Neuronal stem cell (in vitro differentiated cells): Measurements from ENCODE around the gene COL6A1.
"Not testable (repeated sequence)": the region's sequence is repeated elsewhere in the genome, so short reads cannot be mapped to it uniquely, and the experiment has no call there.

Experiments
- DNase-seq: peaks from one replicate; pipeline ENCODE4 v3.0.0-alpha.2; 2013; ENCODE audit warnings: low spot score
- H2AFZ ChIP-seq: one replicate; pipeline ENCODE4 v1.6.1; 2013; ENCODE audit warnings: mild to moderate bottlenecking, low read length, inconsistent platforms
- H2AK5ac ChIP-seq: 2 replicates; pipeline ENCODE4 v1.6.1; 2013; ENCODE audit warnings: low read depth, mild to moderate bottlenecking, inconsistent platforms, low read length, moderate library complexity, mixed read lengths
- H2BK120ac ChIP-seq: 2 replicates; pipeline ENCODE4 v1.6.1; 2013; ENCODE audit warnings: low read depth, mild to moderate bottlenecking, inconsistent platforms, low read length, moderate library complexity, mixed read lengths
- H2BK12ac ChIP-seq: one replicate; pipeline ENCODE4 v1.6.1; 2013; ENCODE audit warnings: low read length, inconsistent platforms
- H2BK15ac ChIP-seq: 2 replicates; pipeline ENCODE4 v1.6.1; 2013; ENCODE audit warnings: mild to moderate bottlenecking, low read length, inconsistent platforms, mixed read lengths
- H2BK5ac ChIP-seq: one replicate; pipeline ENCODE4 v1.6.1; 2013; ENCODE audit warnings: inconsistent platforms, mild to moderate bottlenecking, low read length, moderate library complexity
- H3K14ac ChIP-seq: one replicate; pipeline ENCODE4 v1.6.1; 2013; ENCODE audit warnings: low read length, inconsistent platforms
- H3K18ac ChIP-seq: 2 replicates; pipeline ENCODE4 v1.6.1; 2013; ENCODE audit warnings: low read length, inconsistent platforms
- H3K23ac ChIP-seq: 2 replicates; pipeline ENCODE4 v1.6.1; 2013; ENCODE audit warnings: low read depth, mild to moderate bottlenecking, mixed read lengths, low read length, inconsistent platforms; ENCODE audit not compliant: poor library complexity
- H3K27ac ChIP-seq: replicated peaks from 3 replicates; pipeline ENCODE4 v1.5.1; 2013; ENCODE audit warnings: low read length, inconsistent platforms
- H3K27me3 ChIP-seq, 3 experiments: 2 replicates each; pipeline ENCODE4 v1.6.1; 2013; ENCODE audit warnings: low read length in 3 of 3, mild to moderate bottlenecking in 2 of 3, inconsistent platforms in 1 of 3, low read depth in 1 of 3, mixed read lengths in 1 of 3, moderate library complexity in 1 of 3; ENCODE audit not compliant: control insufficient read depth in 3 of 3, insufficient read depth in 3 of 3
- H3K36me3 ChIP-seq, 2 donors: replicated peaks in 1 of 2; 2 replicates each; pipeline ENCODE4 v1.6.1; 2013; ENCODE audit warnings: low read length in 2 of 2; ENCODE audit not compliant: control insufficient read depth in 2 of 2, insufficient read depth in 2 of 2
- H3K4ac ChIP-seq: 2 replicates; pipeline ENCODE4 v1.6.1; 2013; ENCODE audit warnings: inconsistent platforms, mild to moderate bottlenecking, low read length, moderate library complexity
- H3K4me1 ChIP-seq, 2 donors: 1 replicate in 1 of 2; 2 replicates in 1 of 2; pipeline ENCODE4 v1.6.1; 2013; ENCODE audit warnings: low read length in 2 of 2, low read depth in 1 of 2; ENCODE audit not compliant: control insufficient read depth in 2 of 2, insufficient read depth in 1 of 2
- H3K4me2 ChIP-seq: one replicate; pipeline ENCODE4 v1.6.1; 2013; ENCODE audit warnings: mild to moderate bottlenecking, low read length, inconsistent platforms; ENCODE audit not compliant: insufficient read depth, poor library complexity, severe bottlenecking
- H3K4me3 ChIP-seq, 2 donors: 2 replicates each; pipeline ENCODE4 v1.5.1; 2013; ENCODE audit warnings: low read length in 2 of 2, mild to moderate bottlenecking in 2 of 2, inconsistent platforms in 1 of 2, moderate library complexity in 1 of 2
- H3K79me1 ChIP-seq: one replicate; pipeline ENCODE4 v1.6.1; 2013; ENCODE audit warnings: low read depth, mild to moderate bottlenecking, inconsistent platforms, low read length, moderate library complexity
- H3K9ac ChIP-seq: one replicate; pipeline ENCODE4 v1.6.1; 2013; ENCODE audit warnings: mild to moderate bottlenecking, low read depth, low read length, inconsistent platforms; ENCODE audit not compliant: poor library complexity
- H3K9me3 ChIP-seq, 2 donors: replicated peaks in 1 of 2; 2 replicates each; pipeline versions ENCODE3 to v1.6.1; 2013; ENCODE audit warnings: low read length in 2 of 2, mild to moderate bottlenecking in 2 of 2, inconsistent platforms in 1 of 2, low read depth in 1 of 2, mixed read lengths in 1 of 2, moderate library complexity in 1 of 2; ENCODE audit not compliant: control insufficient read depth in 2 of 2, insufficient read depth in 1 of 2
- H4K8ac ChIP-seq: one replicate; pipeline ENCODE4 v1.6.1; 2013; ENCODE audit warnings: low read depth, mild to moderate bottlenecking, inconsistent platforms, low read length, moderate library complexity
- H4K91ac ChIP-seq: one replicate; pipeline ENCODE4 v1.6.1; 2013; ENCODE audit warnings: low read length, low read depth, mild to moderate bottlenecking, inconsistent platforms; ENCODE audit not compliant: poor library complexity
- WGBS, 2 donors: extraction: QIAGEN DNeasy Blood & Tissue Kit; methylation state at CpG; one replicate each; pipeline ENCODE4 v1.1.7; 2013; ENCODE audit warnings: missing lambda C conversion rate in 2 of 2, mixed read lengths in 1 of 2; ENCODE audit not compliant: insufficient read length in 2 of 2, insufficient replicate concordance in 1 of 2; ENCODE audit errors: extremely low coverage in 2 of 2; 5-methylcytosine and 5-hydroxymethylcytosine counted together

COL6A1 gene

GRCh38 chr21:46005894-46006546 is 24.4 kb downstream of the COL6A1 start:
- H3K4me2 ChIP-seq, H3K9me3 ChIP-seq, H3K4ac ChIP-seq, H2BK15ac ChIP-seq, H3K14ac ChIP-seq, H3K27ac ChIP-seq, H2BK5ac ChIP-seq, H2AK5ac ChIP-seq, H3K4me3 ChIP-seq, H2AFZ ChIP-seq, H3K4me1 ChIP-seq, H3K79me1 ChIP-seq, H4K91ac ChIP-seq, H3K9ac ChIP-seq, H3K27me3 ChIP-seq, H2BK120ac ChIP-seq, DNase-seq, H4K8ac ChIP-seq, H3K23ac ChIP-seq, H2BK12ac ChIP-seq: not testable (repeated sequence)
- H3K18ac ChIP-seq, result peak overlapping the region; percentile 59
- H3K36me3 ChIP-seq, result peaks cover 0 to 13% of the 10 kb centered on the region in 2 donors
- WGBS, 2 donors, result no CpG with 5 or more reads among the region's 64 CpGs

- Histone ChIP-seq H2BK12ac (no peak overlapping the region), H3K14ac (no peak overlapping the region), H3K79me1 (no peaks in the 10 kb centered on the region), H3K27ac (no peak overlapping the region), H3K9me3 (no peaks in the 10 kb centered on the region), H3K4ac (no peak overlapping the region), H2AFZ (no peak overlapping the region), H2BK15ac (peak overlapping the region; percentile 49), H3K4me2 (no peak overlapping the region), H3K23ac (no peak overlapping the region), H2AK5ac (peak overlapping the region; percentile 52), H3K18ac (peak overlapping the region; percentile 59), H3K4me3 (no peak overlapping the region), H3K27me3 (no peaks in the 10 kb centered on the region), H2BK5ac (no peak overlapping the region), H4K91ac (no peak overlapping the region), H3K9ac (no peak overlapping the region), H2BK120ac (no peak overlapping the region), H4K8ac (no peak overlapping the region), H3K36me3 (peaks cover 0 to 6% of the 10 kb centered on the region in 2 donors), H3K4me1 (no peaks in the 10 kb centered on the region)
- no CpG with 5 or more reads among the region's 40 CpGs for WGBS, 2 donors
- DNase-seq, result no peak
Measured at GRCh38 chr21:46006547-46007491, 25.2 kb downstream of the COL6A1 start.

GRCh38 chr21:46007492-46007868 is 25.9 kb downstream of the COL6A1 start:
- Histone ChIP-seq H3K79me1 (no peaks in the 10 kb centered on the region), H2AFZ (no peak overlapping the region), H3K36me3 (peaks cover 0 to under 1% of the 10 kb centered on the region in 2 donors), H3K4me2 (no peak overlapping the region), H3K14ac (no peak overlapping the region), H3K4me3 (no peak overlapping the region), H3K4me1 (no peaks in the 10 kb centered on the region), H3K27me3 (no peaks in the 10 kb centered on the region), H4K91ac (no peak overlapping the region), H3K4ac (no peak overlapping the region), H3K18ac (no peak overlapping the region), H2BK12ac (no peak overlapping the region), H3K9me3 (no peaks in the 10 kb centered on the region), H3K23ac (no peak overlapping the region), H2BK15ac (no peak overlapping the region), H3K27ac (no peak overlapping the region), H3K9ac (no peak overlapping the region), H2BK5ac (no peak overlapping the region), H4K8ac (no peak overlapping the region), H2BK120ac (no peak overlapping the region), H2AK5ac (no peak overlapping the region)
- no peak for DNase-seq
- WGBS, 2 donors, result no CpG with 5 or more reads among the region's 4 CpGs

- Histone ChIP-seq H2AFZ (no peak overlapping the region), H3K4ac (peak overlapping the region; percentile 66), H3K36me3 (no peaks in the 10 kb centered on the region), H4K8ac (no peak overlapping the region), H3K9ac (no peak overlapping the region), H4K91ac (no peak overlapping the region), H3K27me3 (no peaks in the 10 kb centered on the region), H3K18ac (no peak overlapping the region), H3K27ac (no peak overlapping the region), H2BK12ac (no peak overlapping the region), H2BK5ac (no peak overlapping the region), H3K23ac (no peak overlapping the region), H3K4me3 (no peak overlapping the region), H2AK5ac (peak overlapping the region; percentile 46), H3K4me2 (no peak overlapping the region), H3K79me1 (no peaks in the 10 kb centered on the region), H2BK15ac (no peak overlapping the region), H3K4me1 (no peaks in the 10 kb centered on the region), H3K9me3 (no peaks in the 10 kb centered on the region), H3K14ac (no peak overlapping the region), H2BK120ac (no peak overlapping the region)
- WGBS, 2 donors, result no CpG with 5 or more reads among the region's 16 CpGs
- DNase-seq, result no peak
Measured at GRCh38 chr21:46008893-46009621, 27.5 kb downstream of the COL6A1 start.
